IPS DF 6.9 (cell line): ENCODE results near the gene SEMA3C.

Source experiments
- DNase-seq: peaks from one replicate; pipeline ENCODE4 v3.0.0-alpha.2; 2013; ENCODE audit warnings: low read depth, low spot score
- H3K27ac ChIP-seq: one replicate; pipeline ENCODE4 v1.5.1; 2013; ENCODE audit warnings: low read length, control low read depth
- H3K27me3 ChIP-seq: 2 replicates; pipeline ENCODE4 v1.6.1; 2013; ENCODE audit warnings: mild to moderate bottlenecking, low read length; ENCODE audit not compliant: control insufficient read depth, insufficient read depth
- H3K36me3 ChIP-seq: 2 replicates; pipeline ENCODE4 v1.6.1; 2013; ENCODE audit warnings: low read length; ENCODE audit not compliant: control insufficient read depth, insufficient read depth
- H3K4me1 ChIP-seq: 2 replicates; pipeline ENCODE4 v1.6.1; 2013; ENCODE audit warnings: low read length; ENCODE audit not compliant: control insufficient read depth, insufficient read depth
- H3K4me3 ChIP-seq: 2 replicates; pipeline ENCODE4 v1.5.1; 2013; ENCODE audit warnings: mild to moderate bottlenecking, low read length
- H3K9me3 ChIP-seq: 2 replicates; pipeline ENCODE4 v1.6.1; 2013; ENCODE audit warnings: low read length, inconsistent platforms; ENCODE audit not compliant: control insufficient read depth, insufficient read depth
- WGBS: extraction: QIAGEN DNeasy Blood & Tissue Kit; methylation state at CpG from one replicate; pipeline ENCODE4 v1.1.7; 2013; ENCODE audit warnings: mixed read lengths, missing lambda C conversion rate; ENCODE audit not compliant: insufficient read length, insufficient coverage; 5-methylcytosine and 5-hydroxymethylcytosine counted together

Gene SEMA3C

GRCh38 chr7:80724249-80724871 lies 194.5 kb downstream of the SEMA3C start:
- DNase-seq, result no peak

GRCh38 chr7:80722616-80723195 lies 196.1 kb downstream of the SEMA3C start:
- Histone ChIP-seq H3K4me1 (peaks cover 1% of the 10 kb centered on the region; the same call in 1 of the 2 replicates), H3K27me3 (no peaks in the 10 kb centered on the region), H3K4me3 (no peak overlapping the region), H3K36me3 (no peaks in the 10 kb centered on the region), H3K27ac (no peak overlapping the region), H3K9me3 (no peaks in the 10 kb centered on the region)
- WGBS, result no CpG with 5 or more reads among the region's 3 CpGs
- no peak for DNase-seq

More at GRCh38 chr7:80724249-80724871, 194.5 kb downstream of the SEMA3C start:
- no CpG with 5 or more reads among the region's 4 CpGs for WGBS
- Histone ChIP-seq H3K4me1 (peaks cover 1% of the 10 kb centered on the region; the same call in 1 of the 2 replicates), H3K27me3 (no peaks in the 10 kb centered on the region), H3K36me3 (no peaks in the 10 kb centered on the region), H3K27ac (no peak overlapping the region), H3K9me3 (no peaks in the 10 kb centered on the region), H3K4me3 (no peak overlapping the region)

GRCh38 chr7:80721883-80722615 lies 196.8 kb downstream of the SEMA3C start:
- H3K27me3 ChIP-seq, result no peaks in the 10 kb centered on the region
- H3K36me3 ChIP-seq, result no peaks in the 10 kb centered on the region
- peaks cover 1% of the 10 kb centered on the region; the same call in 1 of the 2 replicates for H3K4me1 ChIP-seq
- no peak overlapping the region for H3K27ac ChIP-seq
- DNase-seq, result no peak
- no peak overlapping the region for H3K4me3 ChIP-seq
- WGBS, result no CpG with 5 or more reads among the region's 3 CpGs
- H3K9me3 ChIP-seq, result no peaks in the 10 kb centered on the region

- Histone ChIP-seq H3K27me3 (no peaks in the 10 kb centered on the region), H3K36me3 (no peaks in the 10 kb centered on the region), H3K27ac (no peak overlapping the region), H3K9me3 (no peaks in the 10 kb centered on the region), H3K4me3 (no peak overlapping the region), H3K4me1 (peaks cover 1% of the 10 kb centered on the region; the same call in 1 of the 2 replicates)
- DNase-seq, result no peak
- WGBS, result no CpG with 5 or more reads among the region's 3 CpGs
Observed at GRCh38 chr7:80720146-80720545, 198.7 kb downstream of the SEMA3C start.

GRCh38 chr7:80719261-80719660 lies 199.6 kb downstream of the SEMA3C start:
- Histone ChIP-seq H3K9me3 (no peaks in the 10 kb centered on the region), H3K36me3 (no peaks in the 10 kb centered on the region), H3K4me1 (peaks cover 1% of the 10 kb centered on the region; the same call in 1 of the 2 replicates), H3K27ac (no peak overlapping the region), H3K4me3 (no peak overlapping the region), H3K27me3 (no peaks in the 10 kb centered on the region)
- DNase-seq, result no peak
- no CpG with 5 or more reads among the region's 3 CpGs for WGBS

- H3K27me3 ChIP-seq, result no peaks in the 10 kb centered on the region
- no peak overlapping the region for H3K27ac ChIP-seq
- peaks cover 1% of the 10 kb centered on the region; the same call in 1 of the 2 replicates for H3K4me1 ChIP-seq
- H3K36me3 ChIP-seq, result no peaks in the 10 kb centered on the region
- H3K4me3 ChIP-seq, result no peak overlapping the region
- no peak for DNase-seq
- no CpG with 5 or more reads among the region's 2 CpGs for WGBS
- no peaks in the 10 kb centered on the region for H3K9me3 ChIP-seq
Observed at GRCh38 chr7:80711531-80711930, 207.3 kb downstream of the SEMA3C start.

- peaks cover 1% of the 10 kb centered on the region; the same call in 1 of the 2 replicates for H3K4me1 ChIP-seq
- H3K4me3 ChIP-seq, result no peak overlapping the region
- no CpG with 5 or more reads among the region's 2 CpGs for WGBS
- no peak overlapping the region for H3K27ac ChIP-seq
- no peaks in the 10 kb centered on the region for H3K9me3 ChIP-seq
- no peak for DNase-seq
- no peaks in the 10 kb centered on the region for H3K27me3 ChIP-seq
- no peaks in the 10 kb centered on the region for H3K36me3 ChIP-seq
Observed at GRCh38 chr7:80708123-80708522, 210.7 kb downstream of the SEMA3C start.

GRCh38 chr7:80707318-80707717 lies 211.5 kb downstream of the SEMA3C start:
- DNase-seq, result no peak
- H3K27me3 ChIP-seq, result no peaks in the 10 kb centered on the region
- no peaks in the 10 kb centered on the region for H3K36me3 ChIP-seq
- peaks cover 1% of the 10 kb centered on the region; the same call in 1 of the 2 replicates for H3K4me1 ChIP-seq
- no peak overlapping the region for H3K4me3 ChIP-seq
- no peaks in the 10 kb centered on the region for H3K9me3 ChIP-seq
- no peak overlapping the region for H3K27ac ChIP-seq
- 100% methylated on average over 1 of the region's 1 CpG for WGBS

- H3K4me3 ChIP-seq, result no peak overlapping the region
- no peaks in the 10 kb centered on the region for H3K9me3 ChIP-seq
- no peaks in the 10 kb centered on the region for H3K36me3 ChIP-seq
- no CpG with 5 or more reads among the region's 2 CpGs for WGBS
- no peaks in the 10 kb centered on the region for H3K4me1 ChIP-seq
- H3K27me3 ChIP-seq, result no peaks in the 10 kb centered on the region
- DNase-seq, result no peak
- H3K27ac ChIP-seq, result no peak overlapping the region
Observed at GRCh38 chr7:80705130-80705781, 213.6 kb downstream of the SEMA3C start.

- WGBS, result no CpG with 5 or more reads among the region's 1 CpG
- Histone ChIP-seq H3K4me1 (no peaks in the 10 kb centered on the region), H3K27ac (no peak overlapping the region)
Observed at GRCh38 chr7:80703272-80703671, 215.6 kb downstream of the SEMA3C start.

More at GRCh38 chr7:80703272-80703671, 215.6 kb downstream of the SEMA3C start:
- Histone ChIP-seq H3K27me3 (no peaks in the 10 kb centered on the region), H3K36me3 (no peaks in the 10 kb centered on the region), H3K4me3 (no peak overlapping the region), H3K9me3 (no peaks in the 10 kb centered on the region)
- DNase-seq, result no peak
